K562 (cell line): ENCODE measurements around the gene TRNP1. TPM values are rescaled to one million over a fixed set of nuclear protein-coding genes. Genes with fewer than 3 reads are reported as not detected.

Experiments
- ATAC-seq: fragments of 200-7000 bp; cut with Tn5 transposase; 3 replicates; pipeline ENCODE4 v1.9.1; 2020; ENCODE audit warnings: moderate library complexity
- BruUV-seq: library from RNA; stranded (reverse); fragments of 400-500 nt; replicated peaks from 2 replicates; lab custom pipeline; 2021; lab: Mats Ljungman, UMichigan
- CTCF ChIA-PET: fragments of 300-600 bp; formaldehyde crosslinking; extraction: SDS; loops from one replicate; lab custom pipeline; 2021; ENCODE audit warnings: low intra/inter-chr PET ratio; lab: Yijun Ruan, JAX
- POLR2A ChIA-PET: fragments of 300-600, 350-650 bp; sonication (Branson Sonifier 250); formaldehyde crosslinking; extraction: SDS; loops from one replicate; lab custom pipeline; 2021; ENCODE audit warnings: antibody characterized with exemption, inconsistent platforms; lab: Yijun Ruan, JAX
- DNase-seq, 4 experiments: peaks; one replicate each; pipeline versions ENCODE4 v3.0.0 to v3.0.0-alpha.2; 2011 to 2018; ENCODE audit warnings: low spot score in 3 of 4, mixed read lengths in 3 of 4; ENCODE audit errors: extremely low read depth in 1 of 4
- FAIRE-seq: peaks from 2 replicates; lab custom pipeline; 2011; peaks lifted over from hg19 to GRCh38; lab: Jason Lieb, UNC
- H2AFZ ChIP-seq: 2 replicates; pipeline ENCODE4 v1.6.0; 2011; ENCODE audit warnings: low read depth, low read length, control low read depth, inconsistent platforms
- H3K27ac ChIP-seq: fragments of 200-600 bp; 3 replicates; pipeline ENCODE4 v1.8.0; 2011; ENCODE audit warnings: low read depth, mild to moderate bottlenecking, control low read depth, inconsistent platforms, low read length, moderate library complexity, mixed read lengths; ENCODE audit errors: extremely low read depth
- H3K27me3 ChIP-seq, 2 experiments: fragments of 300-600 bp in 1 of 2; 2 replicates in 1 of 2; 3 replicates in 1 of 2; pipeline versions ENCODE4 v1.6.0 to v1.8.0; 2011; ENCODE audit warnings: inconsistent platforms in 2 of 2, low read length in 2 of 2, mild to moderate bottlenecking in 1 of 2, mixed read lengths in 1 of 2, moderate library complexity in 1 of 2; ENCODE audit not compliant: control insufficient read depth in 2 of 2, insufficient read depth in 2 of 2
- H3K36me3 ChIP-seq: fragments of 300-600 bp; 3 replicates; pipeline ENCODE4 v1.8.0; 2011; ENCODE audit warnings: mild to moderate bottlenecking, low read length, inconsistent platforms; ENCODE audit not compliant: control insufficient read depth, insufficient read depth
- H3K4me1 ChIP-seq, 2 experiments: fragments of 200-600 bp in 1 of 2; replicated peaks in 1 of 2; 2 replicates in 1 of 2; 3 replicates in 1 of 2; pipeline versions ENCODE4 v1.5.1 to v1.8.0; 2011; ENCODE audit warnings: inconsistent platforms in 2 of 2, low read length in 2 of 2, mild to moderate bottlenecking in 1 of 2, mixed read lengths in 1 of 2, moderate library complexity in 1 of 2; ENCODE audit not compliant: control insufficient read depth in 2 of 2, insufficient read depth in 2 of 2
- H3K4me2 ChIP-seq: 2 replicates; pipeline ENCODE4 v1.6.1; 2011; ENCODE audit warnings: low read length, control low read depth, inconsistent platforms, mixed read lengths; ENCODE audit not compliant: insufficient read depth
- H3K4me3 ChIP-seq: fragments of 200-600 bp; sonication (generic), shearing (Covaris generic); 2 replicates; pipeline ENCODE4 v1.5.1; 2016; ENCODE audit warnings: control low read depth, inconsistent platforms
- H3K79me2 ChIP-seq: fragments of 200-600 bp; 3 replicates; pipeline ENCODE4 v1.8.0; 2011; ENCODE audit warnings: low read length, inconsistent platforms; ENCODE audit not compliant: control insufficient read depth, insufficient read depth
- H3K9ac ChIP-seq, 2 experiments: 2 replicates each; pipeline versions ENCODE4 v1.6.0 to v1.6.1; 2011; ENCODE audit warnings: low read depth in 2 of 2, low read length in 2 of 2, control low read depth in 1 of 2, inconsistent platforms in 1 of 2, mild to moderate bottlenecking in 1 of 2, mixed read lengths in 1 of 2; ENCODE audit not compliant: insufficient read depth in 1 of 2
- H3K9me1 ChIP-seq: one replicate; pipeline ENCODE4 v1.6.0; 2011; ENCODE audit warnings: inconsistent platforms, mild to moderate bottlenecking, low read length, moderate library complexity; ENCODE audit not compliant: control insufficient read depth, insufficient read depth
- H3K9me3 ChIP-seq: replicated peaks from 2 replicates; pipeline ENCODE4 v1.5.1; 2011; ENCODE audit warnings: low read depth, low read length, inconsistent platforms; ENCODE audit not compliant: control insufficient read depth, insufficient read depth
- H4K20me1 ChIP-seq: replicated peaks from 2 replicates; pipeline ENCODE4 v1.6.1; 2011; ENCODE audit warnings: low read length, inconsistent platforms, mixed read lengths; ENCODE audit not compliant: control insufficient read depth, insufficient read depth
- BHLHE40 ChIP-seq: IDR thresholded peaks from 2 replicates; pipeline ENCODE4 v1.6.1; 2011; ENCODE audit warnings: low read length, improper control_type of control experiment
- MXI1 ChIP-seq: IDR thresholded peaks from 2 replicates; pipeline ENCODE4 v1.6.1; 2011; ENCODE audit warnings: low read depth, mild to moderate bottlenecking, improper control_type of control experiment, low read length
- WGBS: fragments of 100-300 bp; shearing (Covaris generic); methylation state at CpG from one replicate; pipeline ENCODE4 v1.1.6; 2016; ENCODE audit warnings: low coverage, mixed read lengths; ENCODE audit not compliant: insufficient coverage; ENCODE audit errors: missing lambda C conversion rate; 5-methylcytosine and 5-hydroxymethylcytosine counted together
- in situ Hi-C: fragments of 300-500 bp; cut with MboI; formaldehyde crosslinking; loops from 4 replicates; pipeline ENCODE4 v1.15.0; 2018; ENCODE audit warnings: inconsistent platforms, mixed read lengths
- intact Hi-C: fragments of 100-400 bp; cut with micrococcal nuclease; formaldehyde crosslinking; loops from 2 replicates; pipeline ENCODE4 v1.14.2; 2022
- polyA plus RNA-seq, 8 experiments: library from polyadenylated mRNA; depleted of rRNA in 4 of 8; stranded (reverse) in 5 of 8; unstranded in 3 of 8; fragments of >200 nt; fragmentation: Nextera tagmentation in 2 of 8; fragmentation: Illumina TruSeq in 1 of 8; extraction: Ambion mirVana in 2 of 8; extraction: Trizol in 1 of 8; gene quantifications; 2 replicates each; pipeline versions ENCODE4 v1.2.1 to v1.2.3, GENCODE V29; 2011 to 2014; ENCODE audit warnings: inconsistent platforms in 1 of 8, missing spikeins in 1 of 8
- total RNA-seq, 7 experiments: library from RNA; depleted of rRNA in 6 of 7; stranded (reverse); fragments of >200 nt in 6 of 7; fragmentation: Illumina TruSeq in 2 of 7; extraction: Trizol in 2 of 7; gene quantifications; 2 replicates each; pipeline versions ENCODE4 v1.2.1 to v1.2.3, GENCODE V29; 2011 to 2021; ENCODE audit warnings: low replicate concordance in 1 of 7
- TF ChIP-seq, protein P1 (sequence below), 2 experiments: fragments of 450-650 bp in 1 of 2; sonication (generic) in 1 of 2; formaldehyde crosslinking in 1 of 2; IDR thresholded peaks; 2 replicates each; pipeline versions ENCODE4 v1.7.1 to v1.9.0; 2016 to 2022; ENCODE audit warnings: inconsistent platforms in 1 of 2, mild to moderate bottlenecking in 1 of 2, missing genetic modification reagents in 1 of 2

Gene TRNP1
- total and polyA plus RNA-seq, 9 of the 15 experiments (the other 6 are each of a cell fraction or from before 2014, with no cell fraction given) = 0.03 to 1.3 (median 0.95) TPM

- H3K27ac ChIP-seq = no peak overlapping the region
- no peaks in the 10 kb centered on the region for H3K4me1 ChIP-seq
- in situ Hi-C loops = no loop called here
- WGBS = 3% methylated on average over 5 of the region's 5 CpGs
- H3K9ac ChIP-seq = no peak overlapping the region
- DNase-seq (no peak), ATAC-seq (no peak)
- peaks cover 35 to 54% of the 10 kb centered on the region in 2 experiments for H3K27me3 ChIP-seq
- H3K79me2 ChIP-seq = no peaks in the 10 kb centered on the region
- TF ChIP-seq BHLHE40 = peak; percentile 29; the same call in 1 of the 2 replicates
- TF ChIP-seq, protein P1, sequence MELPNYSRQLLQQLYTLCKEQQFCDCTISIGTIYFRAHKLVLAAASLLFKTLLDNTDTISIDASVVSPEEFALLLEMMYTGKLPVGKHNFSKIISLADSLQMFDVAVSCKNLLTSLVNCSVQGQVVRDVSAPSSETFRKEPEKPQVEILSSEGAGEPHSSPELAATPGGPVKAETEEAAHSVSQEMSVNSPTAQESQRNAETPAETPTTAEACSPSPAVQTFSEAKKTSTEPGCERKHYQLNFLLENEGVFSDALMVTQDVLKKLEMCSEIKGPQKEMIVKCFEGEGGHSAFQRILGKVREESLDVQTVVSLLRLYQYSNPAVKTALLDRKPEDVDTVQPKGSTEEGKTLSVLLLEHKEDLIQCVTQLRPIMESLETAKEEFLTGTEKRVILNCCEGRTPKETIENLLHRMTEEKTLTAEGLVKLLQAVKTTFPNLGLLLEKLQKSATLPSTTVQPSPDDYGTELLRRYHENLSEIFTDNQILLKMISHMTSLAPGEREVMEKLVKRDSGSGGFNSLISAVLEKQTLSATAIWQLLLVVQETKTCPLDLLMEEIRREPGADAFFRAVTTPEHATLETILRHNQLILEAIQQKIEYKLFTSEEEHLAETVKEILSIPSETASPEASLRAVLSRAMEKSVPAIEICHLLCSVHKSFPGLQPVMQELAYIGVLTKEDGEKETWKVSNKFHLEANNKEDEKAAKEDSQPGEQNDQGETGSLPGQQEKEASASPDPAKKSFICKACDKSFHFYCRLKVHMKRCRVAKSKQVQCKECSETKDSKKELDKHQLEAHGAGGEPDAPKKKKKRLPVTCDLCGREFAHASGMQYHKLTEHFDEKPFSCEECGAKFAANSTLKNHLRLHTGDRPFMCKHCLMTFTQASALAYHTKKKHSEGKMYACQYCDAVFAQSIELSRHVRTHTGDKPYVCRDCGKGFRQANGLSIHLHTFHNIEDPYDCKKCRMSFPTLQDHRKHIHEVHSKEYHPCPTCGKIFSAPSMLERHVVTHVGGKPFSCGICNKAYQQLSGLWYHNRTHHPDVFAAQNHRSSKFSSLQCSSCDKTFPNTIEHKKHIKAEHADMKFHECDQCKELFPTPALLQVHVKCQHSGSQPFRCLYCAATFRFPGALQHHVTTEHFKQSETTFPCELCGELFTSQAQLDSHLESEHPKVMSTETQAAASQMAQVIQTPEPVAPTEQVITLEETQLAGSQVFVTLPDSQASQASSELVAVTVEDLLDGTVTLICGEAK (IDR thresholded peaks at IDR 0.05) = peak; percentile 67
- TF ChIP-seq, protein P1 (CRISPR knock-in tag; IDR thresholded peaks at IDR 0.05) = no peak
- no peak for TF ChIP-seq MXI1
- TF ChIP-seq, all 486 proteins: peak for 2
- no peak overlapping the region for H3K4me3 ChIP-seq
- H3K9me1 ChIP-seq = no peaks in the 10 kb centered on the region
- no peak for FAIRE-seq
- ChIA-PET POLR2A (interaction anchor here (2.9 kb wide), 1 partner anchor 13 kb away, joined by 12 read pairs; no protein-coding TSS in a partner anchor), CTCF (no interaction called here)
- H4K20me1 ChIP-seq = no peaks in the 10 kb centered on the region
- no peak overlapping the region for H2AFZ ChIP-seq
- H3K9me3 ChIP-seq = no peaks in the 10 kb centered on the region
- H3K4me2 ChIP-seq = no peak overlapping the region
- BruUV-seq = no TSS peak
- no peaks in the 10 kb centered on the region for H3K36me3 ChIP-seq
- intact Hi-C loops = no loop called here
These were observed 9.6 kb upstream of the TRNP1 start for GRCh38 chr1:26983863-26984262.
